Upper lobe of left lung (tissue), 6 donors: ENCODE data around the gene HCST. TPM values are rescaled to one million over a fixed set of nuclear protein-coding genes. Genes with fewer than 3 reads are reported as not detected.

Source experiments
- ATAC-seq, 2 donors: fragments of 200-7000 bp; cut with Tn5 transposase; one replicate each; pipeline ENCODE4 v1.9.1; 2022; ENCODE audit warnings: mild to moderate bottlenecking in 2 of 2, moderate library complexity in 2 of 2; ENCODE audit not compliant: low FRiP score in 2 of 2
- DNase-seq, 2 donors: peaks; one replicate each; pipeline ENCODE4 v3.0.0-alpha.2; 2019 to 2020
- H3K27ac ChIP-seq, 4 donors: fragments of 200-600 bp; sonication (generic); one replicate each; pipeline ENCODE4 v1.5.1; 2016 to 2019
- H3K27me3 ChIP-seq, 4 donors: fragments of 200-600 bp; sonication (generic); one replicate each; pipeline ENCODE4 v1.5.1; 2017 to 2019
- H3K36me3 ChIP-seq, 4 donors: fragments of 200-600 bp; sonication (generic); one replicate each; pipeline ENCODE4 v1.5.1; 2016 to 2019
- H3K4me1 ChIP-seq, 4 donors: fragments of 200-600 bp; sonication (generic); one replicate each; pipeline ENCODE4 v1.5.1; 2018 to 2019
- H3K4me3 ChIP-seq, 4 donors: fragments of 200-600 bp; sonication (generic); one replicate each; pipeline ENCODE4 v1.5.1; 2017 to 2019; ENCODE audit warnings: mild to moderate bottlenecking in 2 of 4, moderate library complexity in 1 of 4
- H3K9me3 ChIP-seq, 4 donors: fragments of 200-600 bp; sonication (generic); one replicate each; pipeline ENCODE4 v1.5.1; 2018 to 2019
- EP300 ChIP-seq, 4 donors: sonication (generic); formaldehyde crosslinking; IDR thresholded peaks; one replicate each; pipeline ENCODE4 v1.5.1; 2017; ENCODE audit warnings: antibody characterized with exemption in 4 of 4, control low read depth in 2 of 4
- POLR2A ChIP-seq, 4 donors: fragments of 450-650 bp; IDR thresholded peaks; one replicate each; pipeline ENCODE4 v1.5.1; 2016 to 2017; ENCODE audit warnings: antibody characterized with exemption in 4 of 4, mild to moderate bottlenecking in 2 of 4
- POLR2AphosphoS5 ChIP-seq, 2 donors: sonication (generic); formaldehyde crosslinking; IDR thresholded peaks; one replicate each; pipeline ENCODE4 v1.5.1; 2017; ENCODE audit warnings: antibody characterized with exemption in 2 of 2
- WGBS, 2 donors: methylation state at CpG; one replicate each; pipeline ENCODE4 v1.1.5; 2017 to 2018; 5-methylcytosine and 5-hydroxymethylcytosine counted together
- total RNA-seq, 6 donors: library from RNA; depleted of rRNA in 4 of 6; stranded (reverse); fragments of >200 nt in 4 of 6; gene quantifications; one replicate each; pipeline versions ENCODE4 v1.1.0 to v1.2.1, GENCODE V29; 2016 to 2021
- TF ChIP-seq, protein P1 (sequence below), 6 experiments: fragments of 450-650 bp in 4 of 6; fragments of 200-600 bp in 2 of 6; sonication (generic) in 2 of 6; IDR thresholded peaks; one replicate each; pipeline ENCODE4 v1.5.1; 2016 to 2019; ENCODE audit warnings: antibody characterized with exemption in 6 of 6
- donor health status: DM: no; HTN: no; CAD: no; lungs with moderate emphysema.
- donor health status: DM: no; HTN: yes; CAD: no; lungs with severe emphysema.

The HCST gene
- total RNA-seq, 6 donors from 2014 or later: 10.2 to 40.8 (median 19.9) TPM; not detected in 1

DNA sequence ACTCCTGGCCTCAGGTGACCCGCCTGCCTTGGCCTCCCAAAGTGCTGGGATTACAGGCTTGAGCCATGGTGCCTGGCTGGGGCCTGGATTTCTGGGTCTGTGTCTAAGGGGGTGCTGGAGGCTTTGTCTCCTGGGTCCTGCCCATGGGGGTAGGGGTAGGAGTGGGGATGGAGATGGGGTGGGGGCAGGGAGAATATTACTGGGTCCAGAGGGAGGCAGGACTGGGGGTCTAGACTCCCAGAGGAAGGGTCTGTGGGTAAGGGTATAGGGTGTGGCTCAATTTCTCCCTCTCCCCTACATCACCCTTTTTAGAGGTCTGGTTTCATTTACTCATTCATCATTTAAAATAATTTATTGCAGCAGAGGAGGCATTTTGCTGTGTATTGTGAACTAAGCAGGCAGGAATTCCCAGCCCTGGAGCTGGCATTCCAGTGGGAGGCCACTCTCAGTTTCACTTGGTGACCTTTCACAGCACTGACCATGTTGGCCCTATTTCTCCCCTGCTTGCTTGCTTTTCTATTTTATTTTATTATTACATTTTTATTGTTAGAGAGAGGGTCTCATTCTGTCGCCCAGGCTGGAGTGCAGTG, 1.2 kb upstream of the HCST start:
- Histone ChIP-seq H3K27me3 (no peaks in the 10 kb centered on the region), H3K4me1 (peaks cover 26 to 58% (median 36%) of the 10 kb centered on the region in 4 donors), H3K27ac (peak overlapping the region; percentile 81 to 93 (median 92)), H3K9me3 (no peaks in the 10 kb centered on the region), H3K36me3 (peaks cover 3 to 15% (median 10%) of the 10 kb centered on the region in 4 donors), H3K4me3 (peak overlapping the region in 3 of 4 donors; percentile 60 to 71 (median 62))
- TF ChIP-seq POLR2A (IDR thresholded peaks at IDR 0.05) (no peak), EP300 (IDR thresholded peaks at IDR 0.05) (no peak), POLR2AphosphoS5 (IDR thresholded peaks at IDR 0.05) (no peak)
- TF ChIP-seq, protein P1, sequence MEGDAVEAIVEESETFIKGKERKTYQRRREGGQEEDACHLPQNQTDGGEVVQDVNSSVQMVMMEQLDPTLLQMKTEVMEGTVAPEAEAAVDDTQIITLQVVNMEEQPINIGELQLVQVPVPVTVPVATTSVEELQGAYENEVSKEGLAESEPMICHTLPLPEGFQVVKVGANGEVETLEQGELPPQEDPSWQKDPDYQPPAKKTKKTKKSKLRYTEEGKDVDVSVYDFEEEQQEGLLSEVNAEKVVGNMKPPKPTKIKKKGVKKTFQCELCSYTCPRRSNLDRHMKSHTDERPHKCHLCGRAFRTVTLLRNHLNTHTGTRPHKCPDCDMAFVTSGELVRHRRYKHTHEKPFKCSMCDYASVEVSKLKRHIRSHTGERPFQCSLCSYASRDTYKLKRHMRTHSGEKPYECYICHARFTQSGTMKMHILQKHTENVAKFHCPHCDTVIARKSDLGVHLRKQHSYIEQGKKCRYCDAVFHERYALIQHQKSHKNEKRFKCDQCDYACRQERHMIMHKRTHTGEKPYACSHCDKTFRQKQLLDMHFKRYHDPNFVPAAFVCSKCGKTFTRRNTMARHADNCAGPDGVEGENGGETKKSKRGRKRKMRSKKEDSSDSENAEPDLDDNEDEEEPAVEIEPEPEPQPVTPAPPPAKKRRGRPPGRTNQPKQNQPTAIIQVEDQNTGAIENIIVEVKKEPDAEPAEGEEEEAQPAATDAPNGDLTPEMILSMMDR (IDR thresholded peaks at IDR 0.05): no peak
- 60 to 76% methylated on average over 2 of the region's 2 CpGs for WGBS, 2 donors
- DNase-seq (no peak), ATAC-seq (no peak)

DNA sequence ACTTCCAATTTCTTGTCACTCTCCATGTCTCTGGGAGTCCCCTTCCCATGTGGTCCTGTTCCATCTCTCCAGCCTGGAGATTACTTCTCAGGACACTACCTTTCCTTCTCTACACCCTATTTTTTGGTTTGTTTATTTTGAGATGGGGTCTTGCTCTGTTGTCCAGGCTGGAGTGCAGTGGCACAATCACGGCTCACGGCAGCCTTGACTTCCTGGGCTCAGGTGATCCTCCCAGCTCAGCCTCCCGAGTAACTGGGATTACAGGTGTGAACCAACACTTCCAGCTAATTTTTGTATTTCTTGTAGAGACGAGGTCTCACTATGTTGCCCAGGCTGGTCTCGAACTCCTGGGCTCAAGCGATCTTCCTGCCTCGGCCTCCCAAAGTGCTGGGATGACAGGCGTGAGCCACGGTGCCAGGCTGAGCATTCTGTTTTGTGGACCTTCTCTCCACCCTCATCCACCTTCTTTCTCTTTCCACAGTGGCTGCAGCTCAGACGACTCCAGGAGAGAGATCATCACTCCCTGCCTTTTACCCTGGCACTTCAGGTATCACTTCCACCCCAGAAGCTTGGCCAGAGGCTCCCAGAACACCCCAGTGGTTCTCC, 644 bp downstream of the HCST start:
- Histone ChIP-seq H3K27ac (peak overlapping the region; percentile 81 to 93 (median 92)), H3K4me3 (peak overlapping the region in 3 of 4 donors; percentile 21 to 62 (median 33))

DNA sequence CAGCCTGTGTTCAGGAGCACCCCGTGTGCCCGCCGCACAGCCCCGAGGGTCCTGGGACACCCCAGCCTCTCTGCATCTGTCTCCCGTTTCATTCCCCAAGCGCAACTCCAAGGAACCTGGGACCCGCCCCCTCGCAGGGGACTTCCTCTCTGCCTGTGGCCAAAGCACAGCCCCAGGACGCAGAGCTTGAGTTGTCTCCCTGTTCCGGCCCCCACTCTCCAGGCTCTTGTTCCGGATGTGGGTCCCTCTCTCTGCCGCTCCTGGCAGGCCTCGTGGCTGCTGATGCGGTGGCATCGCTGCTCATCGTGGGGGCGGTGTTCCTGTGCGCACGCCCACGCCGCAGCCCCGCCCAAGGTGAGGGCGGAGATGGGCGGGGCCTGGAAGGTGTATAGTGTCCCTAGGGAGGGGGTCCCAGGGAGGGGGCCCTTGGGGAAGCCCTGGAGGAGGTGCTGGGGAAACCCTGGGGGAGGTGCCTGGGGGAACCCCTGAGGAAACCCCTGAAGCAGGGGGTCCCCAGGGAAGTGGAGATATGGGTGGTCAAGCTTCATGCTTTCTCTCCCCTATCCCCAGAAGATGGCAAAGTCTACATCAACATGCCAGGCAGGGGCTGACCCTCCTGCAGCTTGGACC, 1.3 kb downstream of the HCST start:
- peak overlapping the region in 3 of 4 donors; percentile 21 to 62 (median 33) for H3K4me3 ChIP-seq
- H3K4me1 ChIP-seq: peaks cover 16 to 40% (median 30%) of the 10 kb centered on the region in 4 donors
- H3K9me3 ChIP-seq: no peaks in the 10 kb centered on the region
- H3K27me3 ChIP-seq: no peaks in the 10 kb centered on the region
- TF ChIP-seq POLR2A (IDR thresholded peaks at IDR 0.05) (peak in 2 of 4 donors; percentile 40 to 75), POLR2AphosphoS5 (IDR thresholded peaks at IDR 0.05) (peak; percentile 59 to 81), EP300 (IDR thresholded peaks at IDR 0.05) (peak in 2 of 4 donors; percentile 26 to 64)
- TF ChIP-seq, protein P1 (IDR thresholded peaks at IDR 0.05): no peak
- peak; percentile 53 to 65 for ATAC-seq
- DNase-seq: peak; percentile 93 to 94
- H3K27ac ChIP-seq: peak overlapping the region; percentile 81 to 93 (median 92)
- WGBS, 2 donors: 3% methylated on average over 24 of the region's 24 CpGs; no CpG with 5 or more reads in 1 of the 2 donors
- no peaks in the 10 kb centered on the region for H3K36me3 ChIP-seq

More for the DNA sequence above, 644 bp downstream of the HCST start:
- Histone ChIP-seq H3K9me3 (no peaks in the 10 kb centered on the region), H3K27me3 (no peaks in the 10 kb centered on the region), H3K36me3 (no peaks in the 10 kb centered on the region), H3K4me1 (peaks cover 20 to 47% (median 35%) of the 10 kb centered on the region in 4 donors)
- no peak for DNase-seq
- 57 to 64% methylated on average over 10 of the region's 10 CpGs for WGBS, 2 donors
- TF ChIP-seq EP300 (IDR thresholded peaks at IDR 0.05): no peak
- TF ChIP-seq POLR2AphosphoS5 (IDR thresholded peaks at IDR 0.05): no peak
- ATAC-seq: no peak

DNA sequence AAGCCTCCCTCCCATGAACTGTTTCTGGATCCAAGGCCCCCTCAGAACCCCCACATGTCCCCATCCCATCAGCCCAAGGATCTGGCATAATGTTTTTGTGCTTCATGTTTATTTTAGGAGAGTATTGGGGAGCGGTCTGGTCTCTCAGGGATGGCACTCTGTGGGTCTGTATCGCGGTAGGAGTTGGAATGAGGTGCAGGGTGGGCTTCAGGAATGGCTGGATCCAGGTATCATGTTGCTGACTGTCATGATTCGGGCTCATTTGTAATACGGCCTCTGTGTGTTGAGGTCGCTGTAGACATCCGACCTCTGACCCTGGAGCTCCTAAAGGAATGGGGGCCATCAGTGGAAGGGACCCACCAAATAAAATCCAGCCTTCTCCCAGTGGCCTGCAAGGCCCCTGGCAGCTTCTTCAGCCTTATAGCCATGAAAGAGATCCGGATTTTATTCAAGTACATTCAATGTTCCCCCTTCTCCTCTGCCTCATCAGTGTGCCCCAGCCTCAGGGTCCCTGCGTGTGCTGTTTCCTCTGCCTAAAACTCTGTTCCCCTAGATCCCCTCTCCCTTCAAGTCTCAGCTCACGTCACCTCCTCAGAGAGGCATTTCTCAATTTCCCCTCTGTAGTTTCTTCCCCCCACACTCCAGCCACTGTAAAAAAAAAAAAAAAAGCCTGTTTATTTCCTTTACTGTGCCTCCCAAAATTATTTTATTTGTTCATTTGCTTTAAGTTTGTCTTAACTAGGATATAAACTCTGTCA, 2.2 kb downstream of the HCST start:
- TF ChIP-seq, protein P1 (IDR thresholded peaks at IDR 0.05): no peak
- TF ChIP-seq POLR2A (IDR thresholded peaks at IDR 0.05) (peak in 1 of 4 donors; percentile 33), POLR2AphosphoS5 (IDR thresholded peaks at IDR 0.05) (no peak), EP300 (IDR thresholded peaks at IDR 0.05) (no peak)
- peak overlapping the region; percentile 81 to 93 (median 92) for H3K27ac ChIP-seq
- ATAC-seq (no peak), DNase-seq (no peak)
- 72 to 82% methylated on average over 10 of the region's 10 CpGs for WGBS, 2 donors
- H3K9me3 ChIP-seq: no peaks in the 10 kb centered on the region
- H3K27me3 ChIP-seq: no peaks in the 10 kb centered on the region
- no peak overlapping the region for H3K4me3 ChIP-seq
- peaks cover 16 to 40% (median 30%) of the 10 kb centered on the region in 4 donors for H3K4me1 ChIP-seq
- no peaks in the 10 kb centered on the region for H3K36me3 ChIP-seq
